ENCODE data around the gene MMD2. TPM values are rescaled to one million over a fixed set of nuclear protein-coding genes. Genes with fewer than 3 reads are reported as not detected.
"Not testable (repeated sequence)": the region's sequence is repeated elsewhere in the genome, so short reads cannot be mapped to it uniquely, and the experiment has no call there.

Gene MMD2
- total and polyA plus RNA-seq, 12 donors = not detected

GRCh38 chr7:4904346-4904745, 54.6 kb downstream of the MMD2 start:
- no peak for TF ChIP-seq CTCF (IDR thresholded peaks at IDR 0.05)
- Histone ChIP-seq H3K4me3 (no peak overlapping the region), H3K36me3 (no peaks in the 10 kb centered on the region), H3K9me3 (peaks cover 0 to 3% (median 0%) of the 10 kb centered on the region in 11 donors), H3K27me3 (peaks cover 0 to 49% (median 26%) of the 10 kb centered on the region in 7 donors), H3K27ac (no peak overlapping the region), H3K4me1 (no peaks in the 10 kb centered on the region)
- ATAC-seq (no peak), DNase-seq (no peak)
- intact Hi-C loops (cut with DNase I) = no loop called here

GRCh38 chr7:4895766-4896165, 63.2 kb downstream of the MMD2 start:
- peaks cover 0 to 6% (median 3%) of the 10 kb centered on the region in 7 donors for H3K27me3 ChIP-seq
- no peak overlapping the region for H3K4me3 ChIP-seq
- 80 to 89% methylated on average over 11 of the region's 11 CpGs for WGBS, 2 donors
- DNase-seq = no peak
- TF ChIP-seq CTCF (IDR thresholded peaks at IDR 0.05) = no peak
- ATAC-seq = no peak
- peaks cover 0 to 12% (median 0%) of the 10 kb centered on the region in 11 donors for H3K9me3 ChIP-seq
- H3K27ac ChIP-seq = no peak overlapping the region
- intact Hi-C loops (cut with DNase I) = no loop called here
- H3K36me3 ChIP-seq = no peaks in the 10 kb centered on the region
- H3K4me1 ChIP-seq = no peaks in the 10 kb centered on the region

GRCh38 chr7:4894482-4894881, 64.5 kb downstream of the MMD2 start:
- intact Hi-C loops (cut with DNase I) = no loop called here
- Histone ChIP-seq H3K27ac (no peak overlapping the region), H3K4me1 (no peaks in the 10 kb centered on the region), H3K27me3 (peaks cover 0 to 3% (median 0%) of the 10 kb centered on the region in 7 donors), H3K4me3 (no peak overlapping the region), H3K36me3 (no peaks in the 10 kb centered on the region), H3K9me3 (peaks cover 0 to 12% (median 0%) of the 10 kb centered on the region in 11 donors)
- DNase-seq = no peak
- 89 to 90% methylated on average over 9 of the region's 9 CpGs for WGBS, 2 donors
- ATAC-seq = no peak
- no peak for TF ChIP-seq CTCF (IDR thresholded peaks at IDR 0.05)

GRCh38 chr7:4893929-4894475, 65.0 kb downstream of the MMD2 start:
- DNase-seq (no peak), ATAC-seq (no peak)
- 84 to 88% methylated on average over 8 of the region's 8 CpGs for WGBS, 2 donors
- H3K4me1 ChIP-seq = no peaks in the 10 kb centered on the region
- peaks cover 0 to 5% (median 0%) of the 10 kb centered on the region in 7 donors for H3K27me3 ChIP-seq
- no peak overlapping the region for H3K4me3 ChIP-seq
- H3K9me3 ChIP-seq = peaks cover 0 to 12% (median 0%) of the 10 kb centered on the region in 11 donors
- H3K36me3 ChIP-seq = no peaks in the 10 kb centered on the region
- H3K27ac ChIP-seq = no peak overlapping the region
- intact Hi-C loops (cut with DNase I) = no loop called here
- TF ChIP-seq CTCF (IDR thresholded peaks at IDR 0.05) = no peak

DNA sequence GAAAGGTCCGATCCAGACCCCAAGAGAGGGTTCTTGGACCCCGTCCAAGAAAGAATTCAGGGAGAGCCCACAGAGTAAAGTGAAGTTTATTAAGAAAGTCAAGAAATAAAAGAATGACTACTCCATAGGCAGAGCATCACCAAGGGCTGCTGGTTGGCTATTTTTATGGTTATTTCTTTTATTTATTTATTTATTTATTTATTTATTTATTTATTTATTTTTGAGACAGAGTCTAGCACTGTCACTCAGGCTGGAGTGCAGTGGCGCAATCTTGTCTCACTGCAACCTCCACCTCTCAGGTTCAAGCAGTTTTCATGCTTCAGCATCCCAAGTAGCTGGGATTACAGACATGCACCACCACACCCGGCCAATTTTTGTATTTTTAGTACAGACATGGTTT, 65.8 kb downstream of the MMD2 start:
- H3K9me3 ChIP-seq = peaks cover 0 to 12% (median 0%) of the 10 kb centered on the region in 11 donors
- intact Hi-C loops (cut with DNase I); H3K4me3 ChIP-seq; H3K36me3 ChIP-seq; ATAC-seq; H3K4me1 ChIP-seq; H3K27ac ChIP-seq; DNase-seq: not testable (repeated sequence)
- peaks cover 0 to 13% (median 0%) of the 10 kb centered on the region in 7 donors for H3K27me3 ChIP-seq
- 74 to 82% methylated on average over 4 of the region's 4 CpGs for WGBS, 2 donors

- intact Hi-C loops (cut with DNase I); DNase-seq; ATAC-seq; H3K27ac ChIP-seq; H3K4me3 ChIP-seq; H3K36me3 ChIP-seq; H3K4me1 ChIP-seq: not testable (repeated sequence)
- H3K9me3 ChIP-seq = peaks cover 0 to 12% (median 0%) of the 10 kb centered on the region in 11 donors
- 77 to 80% methylated on average over 2 of the region's 2 CpGs for WGBS, 2 donors
- H3K27me3 ChIP-seq = peaks cover 0 to 18% (median 0%) of the 10 kb centered on the region in 7 donors
Observed at GRCh38 chr7:4891522-4891921, 67.5 kb downstream of the MMD2 start.

All from heart right ventricle (tissue), 16 donors.